HepG2 (cell line): ENCODE results near the gene ATPAF1. TPM values are rescaled to one million over a fixed set of nuclear protein-coding genes. Genes with fewer than 3 reads are reported as not detected.

Source experiments
- ATAC-seq: fragments of 200-7000 bp; cut with Tn5 transposase; 3 replicates; pipeline ENCODE4 v1.9.1; 2020; ENCODE audit warnings: mild to moderate bottlenecking, moderate library complexity
- BruUV-seq: library from RNA; stranded (reverse); fragments of 400-500 nt; replicated peaks from 2 replicates; lab custom pipeline; 2021; lab: Mats Ljungman, UMichigan
- CTCF ChIA-PET: fragments of 300-600 bp; formaldehyde crosslinking; extraction: SDS; loops from one replicate; lab custom pipeline; 2021; ENCODE audit warnings: low total read pairs, inconsistent platforms, low intra/inter-chr PET ratio; lab: Yijun Ruan, JAX
- POLR2A ChIA-PET: fragments of 350-600 bp; sonication (Branson Sonifier 250); formaldehyde crosslinking; loops from one replicate; lab custom pipeline; 2020; ENCODE audit warnings: antibody characterized with exemption, inconsistent platforms; lab: Yijun Ruan, JAX
- DNase-seq: peaks from one replicate; pipeline ENCODE4 v3.0.0-alpha.2; 2015; ENCODE audit warnings: low spot score
- FAIRE-seq: peaks from 3 replicates; lab custom pipeline; 2011; peaks lifted over from hg19 to GRCh38; lab: Jason Lieb, UNC
- H2AFZ ChIP-seq: one replicate; pipeline ENCODE4 v1.6.1; 2011; ENCODE audit warnings: low read length, inconsistent platforms
- H3K27ac ChIP-seq: fragments of 300-600 bp; 3 replicates; pipeline ENCODE4 v1.8.0; 2011; ENCODE audit warnings: mixed run types, mild to moderate bottlenecking, mixed read lengths, low read length, inconsistent platforms; ENCODE audit not compliant: insufficient read depth; ENCODE audit errors: extremely low read length
- H3K27me3 ChIP-seq, 2 experiments: fragments of 200-600 bp in 1 of 2; 2 replicates in 1 of 2; 3 replicates in 1 of 2; pipeline versions ENCODE4 v1.6.0 to v1.8.0; 2011; ENCODE audit warnings: low read length in 2 of 2, mild to moderate bottlenecking in 2 of 2, moderate library complexity in 2 of 2, inconsistent platforms in 1 of 2; ENCODE audit not compliant: insufficient read depth in 2 of 2, control insufficient read depth in 1 of 2
- H3K36me3 ChIP-seq, 2 experiments: fragments of 200-600 bp in 1 of 2; replicated peaks in 1 of 2; 2 replicates in 1 of 2; 3 replicates in 1 of 2; pipeline versions ENCODE4 v1.5.1 to v1.8.0; 2011; ENCODE audit warnings: low read length in 2 of 2, inconsistent platforms in 1 of 2; ENCODE audit not compliant: insufficient read depth in 2 of 2, control insufficient read depth in 1 of 2
- H3K4me1 ChIP-seq: 2 replicates; pipeline ENCODE4 v1.5.1; 2012; ENCODE audit warnings: low read length, inconsistent platforms; ENCODE audit not compliant: insufficient read depth
- H3K4me2 ChIP-seq: 2 replicates; pipeline ENCODE4 v1.6.0; 2011; ENCODE audit warnings: low read depth, low read length, inconsistent platforms
- H3K4me3 ChIP-seq, 3 experiments: fragments of 200-600 bp in 1 of 3; sonication (generic), shearing (Covaris generic) in 1 of 3; replicated peaks in 1 of 3; 2 replicates each; pipeline ENCODE4 v1.5.1; 2011 to 2016; ENCODE audit warnings: low read length in 3 of 3, inconsistent platforms in 2 of 3, low read depth in 2 of 3, mild to moderate bottlenecking in 2 of 3, control low read depth in 1 of 3, mixed read lengths in 1 of 3; ENCODE audit not compliant: insufficient read depth in 1 of 3
- H3K79me2 ChIP-seq: one replicate; pipeline ENCODE4 v1.6.1; 2011; ENCODE audit warnings: low read length, inconsistent platforms; ENCODE audit not compliant: insufficient read depth
- H3K9ac ChIP-seq: 2 replicates; pipeline ENCODE4 v1.6.0; 2011; ENCODE audit warnings: mild to moderate bottlenecking, low read depth, low read length, inconsistent platforms; ENCODE audit not compliant: insufficient read depth
- H3K9me3 ChIP-seq: 2 replicates; pipeline ENCODE4 v1.5.1; 2012; ENCODE audit warnings: mild to moderate bottlenecking, low read length
- H4K20me1 ChIP-seq: 2 replicates; pipeline ENCODE4 v1.6.0; 2011; ENCODE audit warnings: inconsistent platforms, mild to moderate bottlenecking, low read length, moderate library complexity; ENCODE audit not compliant: insufficient read depth
- BCL6 ChIP-seq: IDR thresholded peaks from 2 replicates; pipeline ENCODE4 v1.6.1; 2016; ENCODE audit warnings: missing genetic modification reagents, missing compliant biosample characterization
- EEA1 ChIP-seq: sonication (generic); formaldehyde crosslinking; IDR thresholded peaks from 2 replicates; pipeline ENCODE4 v1.5.1; 2020; ENCODE audit warnings: mild to moderate bottlenecking, missing genetic modification reagents, borderline replicate concordance
- POLR2AphosphoS5 ChIP-seq: IDR thresholded peaks from 2 replicates; pipeline ENCODE4 v1.6.1; 2012; ENCODE audit warnings: low read depth, low read length
- SRF ChIP-seq: IDR thresholded peaks from 2 replicates; pipeline ENCODE4 v1.6.1; 2011; ENCODE audit warnings: mild to moderate bottlenecking, low read depth, low read length, moderate library complexity
- ZNF564 ChIP-seq: sonication (generic); formaldehyde crosslinking; IDR thresholded peaks from 2 replicates; pipeline ENCODE4 v1.8.1; 2023; ENCODE audit warnings: mild to moderate bottlenecking, missing genetic modification reagents
- ZNF678 ChIP-seq: sonication (generic); formaldehyde crosslinking; IDR thresholded peaks from 2 replicates; pipeline ENCODE4 v1.4.0; 2020; ENCODE audit warnings: mild to moderate bottlenecking, missing genetic modification reagents
- ZNF766 ChIP-seq: sonication (generic); formaldehyde crosslinking; IDR thresholded peaks from 2 replicates; pipeline ENCODE4 v1.5.0; 2020; ENCODE audit warnings: missing genetic modification reagents, borderline replicate concordance
- ZNF788 ChIP-seq: sonication (generic); formaldehyde crosslinking; IDR thresholded peaks from 2 replicates; pipeline ENCODE4 v1.5.0; 2020; ENCODE audit warnings: mild to moderate bottlenecking, missing genetic modification reagents, borderline replicate concordance
- ZSCAN30 ChIP-seq: sonication (generic); formaldehyde crosslinking; IDR thresholded peaks from 2 replicates; pipeline ENCODE4 v1.5.0; 2020; ENCODE audit warnings: mild to moderate bottlenecking, missing genetic modification reagents
- WGBS: methylation state at CpG from one replicate; pipeline ENCODE4 v1.1.6; 2017; ENCODE audit warnings: low lambda C conversion rate; 5-methylcytosine and 5-hydroxymethylcytosine counted together
- in situ Hi-C: cut with HindIII; loops from 2 replicates; pipeline ENCODE4 v1.10.0; 2017; ENCODE audit warnings: low pct_unique_long_range_greater_than_20kb; ENCODE audit not compliant: extremely low pct_ligation_motif_present
- intact Hi-C: fragments of 100-400 bp; cut with micrococcal nuclease; formaldehyde crosslinking; loops from one replicate; pipeline ENCODE4 v1.10.0; 2022; ENCODE audit not compliant: unreplicated experiment
- polyA plus RNA-seq, 8 experiments: library from polyadenylated mRNA; depleted of rRNA in 3 of 8; stranded (reverse) in 7 of 8; unstranded in 1 of 8; fragments of >200 nt; fragmentation: Illumina TruSeq in 4 of 8; extraction: Trizol in 4 of 8; gene quantifications; 2 replicates each; pipeline versions ENCODE4 v1.2.1 to v1.2.3, GENCODE V29; 2011 to 2016; ENCODE audit warnings: low read depth in 4 of 8, missing spikeins in 1 of 8, mixed read lengths in 1 of 8; ENCODE audit not compliant: insufficient read depth in 1 of 8
- total RNA-seq, 5 experiments: library from RNA; depleted of rRNA; stranded (reverse); fragments of >200 nt; fragmentation: Illumina TruSeq; extraction: Trizol; gene quantifications; 2 replicates each; pipeline ENCODE4 v1.2.3, GENCODE V29; 2016; ENCODE audit warnings: low read depth in 1 of 5
- TF ChIP-seq, protein P1 (sequence below): sonication (generic); formaldehyde crosslinking; IDR thresholded peaks from 2 replicates; pipeline ENCODE4 v1.8.0; 2022; ENCODE audit warnings: low read depth, missing genetic modification reagents
- TF ChIP-seq, protein P2 (sequence below): IDR thresholded peaks from 2 replicates; pipeline ENCODE4 v1.6.1; 2012; ENCODE audit warnings: low read depth, low read length, improper control_type of control experiment

ATPAF1 gene
- total and polyA plus RNA-seq, 2 of the 13 experiments (the other 11 are each of a cell fraction or from before 2014, with no cell fraction given), result 66.6 to 76.7 TPM

DNA sequence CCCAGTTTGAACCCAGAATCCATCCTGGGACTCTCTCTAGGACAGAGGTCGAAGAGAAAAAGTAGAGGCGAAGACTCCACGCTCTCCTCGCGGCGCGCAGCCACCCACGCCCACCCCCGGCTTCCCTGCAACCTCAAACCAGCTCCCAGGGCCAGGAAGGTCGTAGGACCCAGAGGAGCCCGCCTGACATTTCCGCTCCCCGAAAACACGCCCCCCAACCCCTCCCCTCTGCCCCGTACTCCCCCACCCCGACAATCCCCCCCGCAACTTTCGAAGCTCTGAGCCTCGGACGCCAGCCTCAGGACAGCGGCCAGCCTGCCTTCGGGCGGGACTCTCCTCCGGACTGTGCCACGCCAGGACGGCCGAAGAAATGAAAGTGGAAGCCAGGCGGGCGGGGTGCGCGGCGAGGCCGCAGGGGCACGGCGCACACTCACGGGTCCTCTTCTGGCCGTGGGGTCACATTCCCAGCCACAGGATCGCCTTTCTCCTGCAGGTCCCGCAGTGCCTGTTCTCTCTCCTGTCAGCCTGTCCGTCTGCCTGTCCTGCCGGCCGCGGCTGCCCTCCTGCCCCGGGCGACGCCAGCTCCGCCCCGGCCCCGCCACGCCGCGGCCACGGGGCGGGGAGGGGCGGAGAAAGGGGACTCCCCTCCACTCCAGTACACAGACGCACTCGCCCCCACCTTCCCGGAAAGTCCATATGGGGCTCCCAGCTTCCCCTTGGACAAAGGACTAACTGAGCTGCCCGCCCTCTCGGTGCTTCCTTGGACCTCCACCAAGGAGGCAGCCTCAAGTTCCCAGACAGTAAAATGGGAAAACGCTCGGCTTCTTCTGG, 51.7 kb downstream of the ATPAF1 start, which contains the start of gene MOB3C (continued):
- TF ChIP-seq POLR2AphosphoS5 (peak; percentile 48), ZNF766 (CRISPR knock-in tag) (no peak), SRF (peak; percentile 94)
- TF ChIP-seq, protein P1, sequence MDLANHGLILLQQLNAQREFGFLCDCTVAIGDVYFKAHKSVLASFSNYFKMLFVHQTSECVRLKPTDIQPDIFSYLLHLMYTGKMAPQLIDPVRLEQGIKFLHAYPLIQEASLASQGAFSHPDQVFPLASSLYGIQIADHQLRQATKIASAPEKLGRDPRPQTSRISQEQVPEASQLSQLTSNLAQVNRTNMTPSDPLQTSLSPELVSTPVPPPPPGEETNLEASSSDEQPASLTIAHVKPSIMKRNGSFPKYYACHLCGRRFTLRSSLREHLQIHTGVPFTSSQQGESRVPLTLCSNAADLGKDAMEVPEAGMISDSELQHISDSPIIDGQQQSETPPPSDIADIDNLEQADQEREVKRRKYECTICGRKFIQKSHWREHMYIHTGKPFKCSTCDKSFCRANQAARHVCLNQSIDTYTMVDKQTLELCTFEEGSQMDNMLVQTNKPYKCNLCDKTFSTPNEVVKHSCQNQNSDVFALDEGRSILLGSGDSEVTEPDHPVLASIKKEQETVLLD (CRISPR knock-in tag), result peak; percentile 81
- TF ChIP-seq, all 625 proteins: peak for 70

DNA sequence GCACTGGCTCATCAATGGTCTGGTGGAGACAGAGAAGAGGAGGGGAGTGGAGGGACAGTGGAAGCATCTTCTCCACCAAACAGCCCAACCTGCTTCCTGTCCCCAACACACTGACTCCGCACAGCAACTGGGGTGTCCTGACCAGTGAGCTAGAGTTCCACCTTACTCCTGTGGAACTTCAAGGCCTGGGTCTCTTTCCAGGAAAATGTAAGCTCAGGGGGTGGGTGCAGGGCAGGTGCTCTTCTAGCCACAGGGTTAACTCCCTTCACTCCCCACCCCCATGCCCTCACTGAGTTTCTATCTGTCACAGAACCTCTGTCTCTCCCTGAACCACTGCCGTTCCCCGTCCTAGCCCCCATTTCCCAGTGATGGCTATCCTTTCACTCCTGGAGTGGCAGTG, 52.4 kb downstream of the ATPAF1 start:
- ATAC-seq (peak; percentile 6), DNase-seq (no peak), FAIRE-seq (no peak)
- Histone ChIP-seq H4K20me1 (no peaks in the 10 kb centered on the region), H3K4me1 (peaks cover 38% of the 10 kb centered on the region), H3K9ac (peak overlapping the region; percentile 61; the same call in 1 of the 2 replicates), H3K27ac (no peak overlapping the region), H3K9me3 (no peaks in the 10 kb centered on the region), H3K36me3 (no peaks in the 10 kb centered on the region), H3K79me2 (no peaks in the 10 kb centered on the region), H3K4me3 (peak overlapping the region; percentile 59 to 83 (median 78); a peak in 5 of 6 replicates), H3K4me2 (peak overlapping the region; percentile 94), H3K27me3 (no peaks in the 10 kb centered on the region; a peak in 1 of 5 replicates), H2AFZ (no peak overlapping the region)
- WGBS, result 8% methylated on average over 2 of the region's 3 CpGs
- POLR2A ChIA-PET, result interaction anchor here (1.2 to 6.2 kb wide), 3 partner anchors 11 to 577 kb away, joined by 3 to 79 read pairs (median 3); partner anchors contain the start of gene MKNK1
- intact Hi-C loops, result loop anchor here (10.0 kb wide), 1 partner anchor 49 kb away; the partner anchor contains the start of gene ATPAF1
- in situ Hi-C loops, result loop anchor here (5.0 kb wide), 1 partner anchor 107 kb away; no protein-coding TSS in a partner anchor
- TF ChIP-seq ZNF564 (CRISPR knock-in tag) (no peak), ZNF678 (CRISPR knock-in tag) (no peak), ZSCAN30 (CRISPR knock-in tag) (no peak), ZNF788 (CRISPR knock-in tag) (0 out of 2 replicates have a peak, but pooled peaks have one; percentile 44), EEA1 (CRISPR knock-in tag) (peak; percentile 18; the same call in 1 of the 2 replicates), BCL6 (CRISPR knock-in tag) (peak; percentile 46; the same call in 1 of the 2 replicates)
- TF ChIP-seq, protein P2, sequence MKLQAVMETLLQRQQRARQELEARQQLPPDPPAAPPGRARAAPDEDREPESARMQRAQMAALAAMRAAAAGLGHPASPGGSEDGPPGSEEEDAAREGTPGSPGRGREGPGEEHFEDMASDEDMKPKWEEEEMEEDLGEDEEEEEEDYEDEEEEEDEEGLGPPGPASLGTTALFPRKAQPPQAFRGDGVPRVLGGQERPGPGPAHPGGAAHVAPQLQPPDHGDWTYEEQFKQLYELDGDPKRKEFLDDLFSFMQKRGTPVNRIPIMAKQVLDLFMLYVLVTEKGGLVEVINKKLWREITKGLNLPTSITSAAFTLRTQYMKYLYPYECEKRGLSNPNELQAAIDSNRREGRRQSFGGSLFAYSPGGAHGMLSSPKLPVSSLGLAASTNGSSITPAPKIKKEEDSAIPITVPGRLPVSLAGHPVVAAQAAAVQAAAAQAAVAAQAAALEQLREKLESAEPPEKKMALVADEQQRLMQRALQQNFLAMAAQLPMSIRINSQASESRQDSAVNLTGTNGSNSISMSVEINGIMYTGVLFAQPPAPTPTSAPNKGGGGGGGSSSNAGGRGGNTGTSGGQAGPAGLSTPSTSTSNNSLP, result no peak
- CTCF ChIA-PET, result no interaction called here
- BruUV-seq, result no TSS peak
